TTC549 (cell line): ENCODE measurements around the gene CCL11.

Experiments used
- FAIRE-seq: peaks from 2 replicates; lab custom pipeline; 2012; peaks lifted over from hg19 to GRCh38; lab: Jason Lieb, UNC

Gene CCL11

DNA sequence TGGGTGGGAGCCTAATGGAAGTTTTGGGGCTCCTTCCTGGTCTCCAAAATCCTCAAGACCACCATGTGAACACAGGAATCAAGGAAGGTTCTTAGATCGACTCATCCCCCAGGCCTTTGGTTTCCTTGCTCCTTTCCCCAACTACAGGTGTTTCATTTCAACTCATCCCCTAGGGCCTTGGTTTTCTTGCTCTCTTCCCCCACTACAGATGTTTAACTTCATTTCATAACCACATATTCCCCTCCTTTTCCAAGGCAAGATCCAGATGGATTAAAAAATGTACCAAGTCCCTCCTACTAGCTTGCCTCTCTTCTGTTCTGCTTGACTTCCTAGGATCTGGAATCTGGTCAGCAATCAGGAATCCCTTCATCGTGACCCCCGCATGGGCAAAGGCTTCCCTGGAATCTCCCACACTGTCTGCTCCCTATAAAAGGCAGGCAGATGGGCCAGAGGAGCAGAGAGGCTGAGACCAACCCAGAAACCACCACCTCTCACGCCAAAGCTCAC, at the start of gene CCL11:
Gene CCL11 (plus strand): TSS at position 457 of the 507 bp plus-strand sequence. CDS start 67 bp downstream, outside the sequence.
- no peak for FAIRE-seq

DNA sequence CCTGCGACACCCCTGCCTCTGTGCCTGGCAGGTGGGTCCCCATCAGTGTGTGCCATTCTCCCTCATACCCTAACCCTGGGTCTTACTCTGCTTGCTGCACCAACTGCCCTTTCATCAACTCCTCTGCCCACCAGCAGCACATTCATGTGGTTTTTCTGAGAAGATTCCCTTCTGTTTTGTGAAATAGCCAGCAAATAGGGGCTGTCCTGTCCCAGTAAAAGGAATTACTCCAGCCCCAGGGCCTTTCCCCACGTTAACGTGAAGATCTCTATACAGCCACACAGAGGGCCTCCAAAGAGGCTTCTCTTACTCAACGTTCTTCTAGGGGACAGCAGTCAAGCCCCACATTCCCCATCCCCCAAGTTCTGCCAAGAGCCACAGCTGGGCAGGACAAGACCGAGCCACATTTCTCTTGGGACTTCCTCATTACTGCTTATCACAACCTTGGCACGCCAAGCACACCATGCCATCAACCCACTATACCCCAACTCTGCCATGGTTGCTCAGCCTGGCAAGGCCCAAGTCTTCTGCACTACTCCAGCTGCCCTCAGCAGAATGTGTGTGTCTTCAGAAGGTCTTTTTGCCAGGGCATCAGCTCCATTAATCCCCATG, 49.2 kb upstream of the CCL11 start:
- FAIRE-seq = no peak

DNA sequence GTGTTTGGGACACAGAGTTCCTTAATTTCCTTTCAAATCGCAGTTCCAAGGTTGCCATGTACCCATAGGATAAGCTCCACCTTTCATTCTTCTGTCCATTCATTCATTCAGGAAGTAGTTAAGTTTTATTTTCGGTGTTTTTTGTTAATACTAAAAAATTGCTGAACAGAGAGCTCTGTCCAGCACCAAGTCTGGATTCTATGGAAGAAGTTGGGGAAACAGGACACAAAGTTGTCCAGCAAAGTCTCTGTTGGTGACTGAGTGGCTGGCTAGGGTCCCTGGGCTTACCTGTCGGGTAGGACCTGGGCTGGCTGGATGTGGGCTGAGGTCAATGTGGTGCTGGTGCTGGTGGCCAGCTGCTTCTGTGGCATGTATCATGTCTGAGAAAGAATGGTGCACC, 48.1 kb upstream of the CCL11 start:
- FAIRE-seq = no peak

DNA sequence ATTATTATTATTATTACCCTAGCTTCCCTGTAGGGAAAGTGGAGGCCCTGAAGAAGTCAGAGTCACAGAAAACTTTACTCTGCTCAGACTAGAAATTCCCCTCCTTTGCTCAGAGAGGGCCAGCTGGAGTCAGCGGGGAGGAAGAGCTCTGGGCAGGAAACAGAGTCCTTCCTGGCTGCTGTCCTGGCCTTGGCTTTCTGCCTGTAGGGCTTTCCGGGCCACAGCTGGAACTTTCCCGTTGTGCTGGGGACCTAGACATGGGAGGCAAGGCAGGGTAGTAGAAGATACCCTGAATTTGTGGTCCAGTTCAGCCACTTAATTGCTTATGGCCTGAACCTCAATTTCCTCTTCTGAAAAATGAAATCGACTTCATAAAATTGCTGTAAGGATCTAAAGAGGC, 44.5 kb upstream of the CCL11 start:
- no peak for FAIRE-seq

DNA sequence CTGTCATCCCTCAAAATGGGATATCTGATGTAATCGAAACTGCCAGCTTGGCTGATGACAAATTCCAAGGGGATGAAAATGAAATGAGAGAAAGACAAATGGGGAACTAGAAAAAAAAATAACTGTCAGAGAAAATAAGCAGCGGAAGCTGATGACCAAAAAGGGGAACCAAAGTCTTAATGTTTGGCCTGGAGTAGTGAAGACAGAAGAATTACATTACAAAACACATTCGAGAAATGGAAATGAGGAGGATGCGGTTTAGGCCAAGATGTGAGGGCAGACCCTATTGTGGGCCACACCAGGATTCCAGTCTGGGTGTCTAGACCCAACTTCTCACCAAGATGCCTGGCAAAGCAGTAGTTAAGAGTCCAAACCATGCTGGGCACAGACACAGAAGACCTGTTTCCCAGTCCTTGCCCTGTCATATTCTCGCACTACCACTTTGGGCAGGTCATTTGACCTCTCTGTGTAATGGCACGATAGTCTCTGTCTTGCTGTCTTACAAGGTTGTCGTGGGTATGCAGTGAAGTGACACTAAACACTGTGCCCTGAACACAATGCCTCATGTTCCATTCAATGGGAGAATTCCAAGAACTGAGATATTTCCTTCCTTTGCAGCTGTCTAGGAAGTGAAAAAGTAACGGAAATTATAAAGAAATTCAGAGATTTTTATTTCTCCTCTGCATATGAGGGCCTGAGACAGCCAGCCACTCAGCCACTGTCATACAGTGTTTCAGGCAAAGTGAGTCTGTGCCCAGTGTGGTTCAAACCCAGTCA, 42.8 kb upstream of the CCL11 start:
- FAIRE-seq = no peak

DNA sequence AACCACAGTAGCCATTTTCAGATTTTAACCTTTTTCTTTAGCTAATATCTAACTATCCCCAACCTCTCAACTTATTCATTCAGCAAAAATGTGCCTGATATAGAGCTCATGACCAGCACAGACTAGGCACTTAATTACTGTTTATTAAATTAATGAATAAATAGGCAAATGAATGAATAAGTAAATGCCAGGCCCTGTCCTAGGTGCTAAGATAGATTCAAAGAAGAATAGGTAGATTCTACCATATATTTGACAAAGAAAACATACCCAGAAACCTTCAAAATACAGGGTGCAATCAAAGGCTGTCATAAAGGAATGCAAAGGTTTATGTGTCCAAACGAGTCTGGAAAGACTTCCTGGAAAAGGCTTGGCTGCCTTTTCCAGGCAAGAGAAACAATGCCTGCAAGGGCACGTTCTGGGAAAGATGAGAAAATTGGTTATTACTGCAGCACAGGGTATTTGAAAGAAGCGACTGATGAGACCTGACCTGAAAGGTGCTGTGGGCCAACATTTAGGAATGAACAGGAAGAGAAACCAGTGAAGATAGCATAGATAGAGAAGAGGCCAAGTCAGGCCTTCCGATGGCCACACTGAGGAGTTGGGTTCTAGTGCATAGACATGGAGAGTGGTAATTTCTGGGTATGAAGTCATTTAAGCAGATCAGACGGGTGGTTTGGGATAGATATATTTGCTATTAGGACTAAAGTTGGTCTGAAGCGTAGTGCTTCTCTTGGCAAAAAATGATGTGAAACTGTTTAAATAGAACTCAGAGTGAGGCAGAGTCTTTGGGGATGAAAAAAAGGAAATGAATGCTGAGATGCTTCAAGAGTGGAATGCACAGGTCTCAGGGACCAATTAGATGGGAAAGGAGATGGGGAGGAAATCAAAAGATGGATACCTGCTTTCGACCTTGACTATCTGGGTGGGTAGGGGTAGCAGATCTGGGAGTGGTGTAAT, 41.9 kb upstream of the CCL11 start:
- no peak for FAIRE-seq

DNA sequence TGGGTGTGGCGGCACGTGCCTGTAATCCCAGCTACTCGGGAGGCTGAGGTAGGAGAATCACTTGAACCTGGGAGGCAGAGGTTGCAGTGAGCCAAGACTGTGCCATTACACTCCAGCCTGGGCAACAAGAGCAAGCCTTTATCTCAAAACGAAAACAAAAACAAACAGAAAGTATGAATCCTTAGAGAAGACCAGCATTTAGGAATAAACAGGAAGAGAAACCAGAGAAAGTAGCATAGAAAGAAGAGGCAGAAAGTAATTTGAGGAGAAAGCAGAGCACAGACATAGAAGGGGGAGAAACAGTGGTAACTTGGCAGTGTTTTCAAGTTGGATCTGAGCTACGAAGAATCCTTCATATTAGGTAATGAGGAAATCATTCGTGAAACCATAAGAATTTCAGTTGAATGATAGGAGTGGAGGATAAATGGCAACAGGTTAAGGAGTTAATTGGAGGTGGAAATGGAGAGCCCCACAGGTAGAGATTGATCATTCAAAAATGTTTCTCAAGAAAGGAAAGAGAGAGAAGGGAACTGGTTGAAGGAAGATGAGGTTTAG, 40.1 kb upstream of the CCL11 start:
- no peak for FAIRE-seq

DNA sequence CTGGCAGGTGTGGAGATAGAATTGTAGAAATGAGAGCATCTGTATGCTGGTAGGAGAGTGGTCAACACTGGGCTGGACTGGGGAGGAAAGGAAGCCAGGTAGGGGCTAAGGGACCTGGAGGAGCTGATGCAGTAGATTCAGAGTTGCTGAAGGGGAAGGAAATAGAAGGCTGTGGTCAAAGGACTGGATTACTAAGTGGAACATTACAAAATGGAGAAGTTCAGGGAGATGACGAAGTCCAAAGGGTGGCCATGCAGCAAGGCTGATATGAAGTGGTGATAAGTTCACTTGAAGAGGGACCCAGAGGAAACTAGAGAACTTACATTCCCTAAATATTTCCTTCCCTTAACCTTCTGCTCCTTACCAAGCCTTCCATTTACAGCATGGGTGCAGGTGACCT, 39.1 kb upstream of the CCL11 start:
- no peak for FAIRE-seq

DNA sequence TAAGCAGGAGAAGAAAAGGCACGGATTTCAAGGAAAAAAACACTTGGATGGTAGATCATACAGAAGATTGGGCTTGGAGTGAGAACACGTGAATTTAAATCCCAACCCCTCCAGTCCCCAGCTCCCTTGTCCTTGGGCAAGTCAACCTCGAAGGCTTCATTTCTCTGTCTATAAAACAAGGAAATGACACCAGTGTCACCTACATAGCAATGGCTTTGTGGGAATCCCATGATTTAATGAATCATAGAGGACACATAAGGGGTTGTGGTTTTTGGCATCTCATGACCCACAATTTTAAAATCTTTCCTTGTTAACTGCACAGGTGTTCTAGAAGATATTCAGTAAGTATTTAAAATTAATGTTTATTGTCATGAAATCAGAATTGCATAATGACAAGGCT, 38.7 kb upstream of the CCL11 start:
- FAIRE-seq = no peak

DNA sequence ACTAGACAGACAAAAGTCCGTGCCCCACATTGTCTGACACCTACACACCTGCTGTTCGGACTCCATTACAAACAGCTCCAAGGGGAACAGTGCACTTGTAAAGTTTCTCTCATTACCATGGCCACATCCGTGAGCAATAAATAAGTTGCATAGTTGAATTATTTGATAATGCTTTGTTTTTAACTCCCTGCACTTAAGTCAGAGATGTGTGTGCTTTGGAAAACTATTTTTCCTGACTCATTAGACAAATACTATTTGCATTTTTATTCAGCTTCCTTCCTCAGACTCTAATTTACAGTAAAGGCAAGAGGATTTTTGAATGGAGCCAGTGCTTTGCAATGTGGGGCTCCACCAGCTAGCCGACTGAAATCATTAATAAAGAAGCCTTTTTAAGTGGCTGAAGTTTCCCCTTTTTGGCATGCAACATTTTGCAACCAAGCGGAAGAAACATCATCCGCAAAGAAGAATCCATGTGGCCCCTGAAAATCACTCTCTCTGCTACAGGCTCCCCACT, 37.0 kb upstream of the CCL11 start:
- no peak for FAIRE-seq

DNA sequence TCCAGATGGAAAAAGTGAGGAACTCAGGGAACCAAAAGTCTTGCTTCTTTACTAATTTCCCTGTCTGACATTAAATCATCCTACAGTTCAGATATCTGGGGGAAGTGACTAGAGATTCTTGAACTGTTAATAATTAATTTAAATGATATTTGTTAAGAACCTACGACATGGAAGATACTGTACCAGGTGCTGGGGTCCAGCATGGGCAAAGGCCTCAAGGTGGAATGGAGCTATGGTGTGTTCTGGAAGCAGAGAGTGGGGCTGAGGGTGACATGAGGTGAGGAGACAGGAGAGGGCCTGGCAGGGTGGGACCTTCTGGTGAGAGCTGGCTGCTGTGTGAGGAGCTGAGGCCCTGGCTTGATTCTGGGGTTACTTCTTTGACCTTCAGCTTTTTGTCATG, 36.5 kb upstream of the CCL11 start:
- FAIRE-seq = no peak

DNA sequence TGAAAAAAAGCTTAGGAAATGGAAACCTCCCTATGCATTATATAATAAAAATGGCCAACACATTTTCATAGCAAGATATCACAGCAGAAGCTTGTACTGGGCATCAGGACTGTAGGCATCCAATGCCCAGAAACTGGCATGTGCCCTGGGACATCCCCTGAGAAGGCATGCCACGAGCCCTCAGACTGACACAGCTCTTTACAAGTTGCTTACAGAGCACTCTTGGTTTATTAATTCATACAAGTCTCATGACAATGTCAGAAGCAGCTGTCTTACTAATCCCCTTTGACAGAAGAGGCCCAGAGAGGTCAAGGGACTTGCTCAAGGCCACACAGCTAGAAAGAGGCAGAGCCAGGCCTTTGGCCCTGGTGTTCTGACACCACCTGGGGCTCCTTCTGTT, 36.1 kb upstream of the CCL11 start:
- no peak for FAIRE-seq

DNA sequence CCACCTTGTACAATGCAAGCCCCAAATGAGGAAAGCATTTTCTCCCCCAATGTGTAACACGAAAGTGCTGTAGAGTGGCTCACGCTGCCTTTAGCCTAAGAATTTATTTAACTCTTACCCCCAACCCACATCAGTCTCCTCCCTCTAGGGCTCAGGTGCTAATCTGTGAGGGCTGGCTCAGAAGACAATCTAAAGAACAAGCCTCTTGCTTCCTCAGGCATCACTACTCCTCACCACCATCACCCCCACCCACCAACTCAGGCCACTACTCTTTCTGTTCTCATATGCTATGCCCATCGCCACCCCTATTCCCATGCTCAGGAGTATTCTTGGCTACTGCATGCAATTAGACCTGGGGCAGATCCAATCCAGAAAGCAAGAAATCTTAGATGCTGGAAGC, 34.4 kb upstream of the CCL11 start:
- no peak for FAIRE-seq

DNA sequence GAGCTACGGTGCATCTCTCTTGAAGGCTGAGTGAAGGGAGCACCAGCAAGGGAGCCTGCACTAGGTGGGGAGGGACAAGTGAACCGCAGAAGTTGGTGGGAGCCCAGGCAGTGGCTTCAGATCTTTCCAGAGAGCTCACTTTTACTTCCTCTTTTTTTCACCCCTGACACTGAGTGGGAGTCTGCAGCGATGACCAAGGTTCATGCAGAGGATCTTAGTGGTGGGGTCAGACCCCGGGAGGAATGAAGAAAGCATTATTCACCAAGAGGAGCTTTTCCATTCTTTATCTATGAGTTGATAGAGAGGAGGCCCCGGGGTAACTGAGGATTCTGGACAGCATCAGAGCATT, 33.5 kb upstream of the CCL11 start:
- no peak for FAIRE-seq

DNA sequence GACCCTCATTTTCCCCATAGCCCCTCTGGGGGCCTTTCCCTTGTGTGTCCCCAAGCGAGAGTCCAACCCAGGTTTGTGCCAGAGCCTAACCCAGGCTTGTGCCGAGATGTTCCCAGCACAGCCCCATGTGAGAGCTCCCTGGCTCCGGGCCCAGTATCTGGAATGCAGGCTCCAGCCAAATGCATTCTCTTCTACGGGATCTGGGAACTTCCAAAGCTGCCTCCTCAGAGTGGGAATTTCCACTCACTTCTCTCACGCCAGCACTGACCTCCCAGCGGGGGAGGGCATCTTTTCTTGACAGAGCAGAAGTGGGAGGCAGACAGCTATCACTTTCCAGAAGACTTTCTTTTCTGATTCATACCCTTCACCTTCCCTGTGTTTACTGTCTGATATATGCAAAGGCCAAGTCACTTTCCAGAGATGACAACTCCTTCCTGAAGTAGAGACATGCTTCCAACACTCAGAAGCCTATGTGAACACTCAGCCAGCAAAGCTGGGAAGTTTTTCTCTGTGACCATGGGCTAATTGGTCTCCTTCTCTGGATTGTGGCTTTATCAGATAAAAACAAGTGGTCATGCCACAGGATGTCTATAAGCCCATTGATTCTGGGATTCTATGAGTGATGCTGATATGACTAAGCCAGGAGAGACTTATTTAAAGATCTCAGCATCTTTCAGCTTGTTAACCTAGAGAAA, 33.0 kb upstream of the CCL11 start:
- FAIRE-seq = no peak

DNA sequence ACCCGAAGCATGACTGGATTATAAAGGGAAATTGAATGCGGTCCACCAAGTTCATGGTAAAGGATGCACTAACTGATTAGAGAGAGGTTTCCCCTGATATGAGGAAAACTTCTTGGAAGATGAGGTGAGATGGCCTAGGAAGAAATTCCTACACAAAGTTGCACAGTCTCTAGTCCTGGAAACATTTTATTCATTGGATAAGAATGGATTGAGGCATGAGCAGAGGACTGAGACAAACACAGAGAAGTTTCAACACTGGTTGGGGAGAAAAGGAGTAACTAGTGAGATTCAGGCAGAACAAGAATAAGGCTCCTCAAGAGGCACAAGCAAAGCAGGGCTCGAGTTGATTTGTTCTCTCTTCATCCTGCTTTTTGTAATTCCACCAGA, 32.4 kb upstream of the CCL11 start:
- no peak for FAIRE-seq

DNA sequence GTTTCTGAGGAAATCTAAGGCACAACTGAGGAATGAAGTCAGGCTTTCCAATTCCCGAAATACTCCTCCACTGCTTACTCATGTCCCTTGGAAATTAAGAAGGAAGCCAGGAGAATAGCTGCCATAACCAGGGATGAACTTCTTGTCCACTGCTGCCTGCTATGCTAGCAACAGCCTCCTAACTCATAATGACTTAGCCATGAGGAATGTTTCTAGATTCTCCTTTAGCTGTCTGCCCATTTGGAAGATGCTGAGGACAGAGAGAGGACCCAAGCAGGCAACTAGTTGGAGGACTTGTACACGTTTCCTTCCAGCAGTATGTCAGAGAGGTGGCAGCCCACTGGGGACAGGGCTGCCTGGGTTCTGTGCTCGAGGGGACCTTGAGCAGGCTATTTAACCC, 31.4 kb upstream of the CCL11 start:
- no peak for FAIRE-seq

DNA sequence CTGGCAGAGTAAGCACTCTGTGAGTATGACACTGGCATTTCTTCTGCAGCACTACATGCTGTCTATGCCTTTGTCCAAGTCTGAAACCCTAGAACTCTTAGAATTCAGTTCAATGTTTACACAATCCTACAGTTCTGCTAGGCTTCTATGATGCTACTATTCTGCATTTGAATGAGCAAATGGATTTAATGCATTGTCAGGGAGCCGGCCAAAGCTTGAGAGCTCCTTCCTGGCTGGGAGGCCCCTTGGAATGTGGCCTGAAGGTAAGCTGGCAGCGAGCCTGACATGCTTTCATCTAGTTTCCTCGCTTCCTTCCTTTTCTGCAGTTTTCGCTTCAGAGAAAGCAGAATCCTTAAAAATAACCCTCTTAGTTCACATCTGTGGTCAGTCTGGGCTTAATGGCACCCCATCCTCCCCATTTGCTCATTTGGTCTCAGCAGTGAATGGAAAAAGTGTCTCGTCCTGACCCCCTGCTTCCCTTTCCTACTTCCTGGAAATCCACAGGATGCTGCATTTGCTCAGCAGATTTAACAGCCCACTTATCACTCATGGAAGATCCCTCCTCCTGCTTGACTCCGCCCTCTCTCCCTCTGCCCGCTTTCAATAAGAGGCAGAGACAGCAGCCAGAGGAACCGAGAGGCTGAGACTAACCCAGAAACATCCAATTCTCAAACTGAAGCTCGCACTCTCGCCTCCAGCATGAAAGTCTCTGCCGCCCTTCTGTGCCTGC, 30.7 kb upstream of the CCL11 start, which contains the start of gene CCL2:
Gene CCL2 (plus strand): TSS at position 635 of the 730 bp plus-strand sequence. CDS start 65 bp downstream, at position 700.
- FAIRE-seq = no peak

DNA sequence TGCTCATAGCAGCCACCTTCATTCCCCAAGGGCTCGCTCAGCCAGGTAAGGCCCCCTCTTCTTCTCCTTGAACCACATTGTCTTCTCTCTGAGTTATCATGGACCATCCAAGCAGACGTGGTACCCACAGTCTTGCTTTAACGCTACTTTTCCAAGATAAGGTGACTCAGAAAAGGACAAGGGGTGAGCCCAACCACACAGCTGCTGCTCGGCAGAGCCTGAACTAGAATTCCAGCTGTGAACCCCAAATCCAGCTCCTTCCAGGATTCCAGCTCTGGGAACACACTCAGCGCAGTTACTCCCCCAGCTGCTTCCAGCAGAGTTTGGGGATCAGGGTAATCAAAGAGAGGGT, 30.2 kb upstream of the CCL11 start:
- FAIRE-seq = no peak

DNA sequence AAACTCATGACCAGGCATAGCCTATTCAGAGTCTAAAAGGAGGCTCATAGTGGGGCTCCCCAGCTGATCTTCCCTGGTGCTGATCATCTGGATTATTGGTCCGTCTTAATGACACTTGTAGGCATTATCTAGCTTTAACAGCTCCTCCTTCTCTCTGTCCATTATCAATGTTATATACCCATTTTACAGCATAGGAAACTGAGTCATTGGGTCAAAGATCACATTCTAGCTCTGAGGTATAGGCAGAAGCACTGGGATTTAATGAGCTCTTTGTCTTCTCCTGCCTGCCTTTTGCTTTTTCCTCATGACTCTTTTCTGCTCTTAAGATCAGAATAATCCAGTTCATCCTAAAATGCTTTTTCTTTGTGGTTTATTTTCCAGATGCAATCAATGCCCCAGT, 29.7 kb upstream of the CCL11 start:
- no peak for FAIRE-seq
